HEK293 (cell line): ENCODE measurements around the gene CPEB3.

Source experiments
- GLIS1 ChIP-seq: fragments of 450-650 bp; formaldehyde crosslinking; IDR thresholded peaks from 2 replicates; pipeline ENCODE4 v1.5.1; 2016; ENCODE audit warnings: missing biosample characterization, missing genetic modification characterization
- KLF7 ChIP-seq: fragments of 450-650 bp; formaldehyde crosslinking; IDR thresholded peaks from 2 replicates; pipeline ENCODE4 v1.5.1; 2016; ENCODE audit warnings: missing biosample characterization, missing genetic modification characterization, borderline replicate concordance
- MEIS1 ChIP-seq: sonication (generic); formaldehyde crosslinking; IDR thresholded peaks from 2 replicates; pipeline ENCODE4 v1.8.1; 2022; ENCODE audit warnings: missing genetic modification reagents, mild to moderate bottlenecking, borderline replicate concordance
- PRDM1 ChIP-seq: fragments of 450-650 bp; formaldehyde crosslinking; IDR thresholded peaks from 2 replicates; pipeline ENCODE4; 2016; ENCODE audit warnings: missing biosample characterization, missing genetic modification characterization
- SALL2 ChIP-seq: fragments of 450-650 bp; formaldehyde crosslinking; IDR thresholded peaks from 2 replicates; pipeline ENCODE4 v1.5.0; 2017; ENCODE audit warnings: missing biosample characterization, mild to moderate bottlenecking, missing genetic modification characterization, borderline replicate concordance
- ZBTB1 ChIP-seq: fragments of 450-650 bp; formaldehyde crosslinking; IDR thresholded peaks from 2 replicates; pipeline ENCODE4 v1.5.1; 2016; ENCODE audit warnings: missing biosample characterization, missing genetic modification characterization
- ZBTB8A ChIP-seq: fragments of 450-650 bp; formaldehyde crosslinking; IDR thresholded peaks from 2 replicates; pipeline ENCODE4 v1.5.1; 2016; ENCODE audit warnings: missing biosample characterization, missing genetic modification characterization
- ZFP3 ChIP-seq: fragments of 450-650 bp; formaldehyde crosslinking; IDR thresholded peaks from 2 replicates; pipeline ENCODE4 v1.5.1; 2016; ENCODE audit warnings: low read depth, missing biosample characterization, missing genetic modification characterization
- ZNF174 ChIP-seq: fragments of 450-650 bp; formaldehyde crosslinking; IDR thresholded peaks from 2 replicates; pipeline ENCODE4 v1.5.0; 2017; ENCODE audit warnings: missing biosample characterization, mild to moderate bottlenecking, missing genetic modification characterization
- ZNF24 ChIP-seq: fragments of 450-650 bp; formaldehyde crosslinking; IDR thresholded peaks from 2 replicates; pipeline ENCODE4 v1.5.1; 2016; ENCODE audit warnings: missing biosample characterization, missing genetic modification characterization
- ZNF266 ChIP-seq: fragments of 450-650 bp; formaldehyde crosslinking; IDR thresholded peaks from 2 replicates; pipeline ENCODE4 v1.5.1; 2016; ENCODE audit warnings: missing biosample characterization, missing genetic modification characterization, low read depth
- ZNF335 ChIP-seq: fragments of 450-650 bp; formaldehyde crosslinking; conservative IDR thresholded peaks from 2 replicates; pipeline ENCODE4 v1.5.1; 2016; ENCODE audit warnings: missing biosample characterization, missing genetic modification characterization
- ZNF391 ChIP-seq: fragments of 450-650 bp; formaldehyde crosslinking; IDR thresholded peaks from 2 replicates; pipeline ENCODE4 v1.5.1; 2016; ENCODE audit warnings: low read depth, missing biosample characterization, missing genetic modification characterization, borderline replicate concordance
- ZNF530 ChIP-seq: fragments of 450-650 bp; formaldehyde crosslinking; IDR thresholded peaks from 2 replicates; pipeline ENCODE4 v1.5.1; 2016; ENCODE audit warnings: low read depth, missing biosample characterization, missing genetic modification characterization
- ZNF670 ChIP-seq: fragments of 450-650 bp; formaldehyde crosslinking; IDR thresholded peaks from 2 replicates; pipeline ENCODE4 v1.5.1; 2016; ENCODE audit warnings: missing biosample characterization, missing genetic modification characterization, low read depth
- ZNF792 ChIP-seq: fragments of 450-650 bp; formaldehyde crosslinking; IDR thresholded peaks from 2 replicates; pipeline ENCODE4 v1.5.1; 2016; ENCODE audit warnings: missing biosample characterization, missing genetic modification characterization
- ZNF837 ChIP-seq: fragments of 450-650 bp; formaldehyde crosslinking; IDR thresholded peaks from 2 replicates; pipeline ENCODE4 v1.5.1; 2016; ENCODE audit warnings: missing biosample characterization, missing genetic modification characterization
- TF ChIP-seq, protein P1 (sequence below): fragments of 450-650 bp; formaldehyde crosslinking; IDR thresholded peaks from 2 replicates; pipeline ENCODE4 v1.5.1; 2016; ENCODE audit warnings: missing biosample characterization, missing genetic modification characterization
- TF ChIP-seq, protein P2 (sequence below): fragments of 450-650 bp; formaldehyde crosslinking; IDR thresholded peaks from 2 replicates; pipeline ENCODE4 v1.5.1; 2016; ENCODE audit warnings: missing biosample characterization, missing genetic modification characterization
- TF ChIP-seq, protein P3 (sequence below): fragments of 450-650 bp; formaldehyde crosslinking; optimal IDR thresholded peaks from 2 replicates; pipeline ENCODE3; 2016; ENCODE audit warnings: missing biosample characterization, mild to moderate bottlenecking, missing genetic modification characterization
- TF ChIP-seq, protein P4 (sequence below): fragments of 450-650 bp; formaldehyde crosslinking; IDR thresholded peaks from 2 replicates; pipeline ENCODE4 v1.5.1; 2016; ENCODE audit warnings: missing biosample characterization, missing genetic modification characterization, borderline replicate concordance
- TF ChIP-seq, protein P5 (sequence below): fragments of 450-650 bp; formaldehyde crosslinking; conservative IDR thresholded peaks from 2 replicates; pipeline ENCODE4 v1.5.1; 2016; ENCODE audit warnings: low read depth, missing biosample characterization, missing genetic modification characterization
- TF ChIP-seq, protein P6 (sequence below): fragments of 450-650 bp; formaldehyde crosslinking; IDR thresholded peaks from 2 replicates; pipeline ENCODE4 v1.5.1; 2017; ENCODE audit warnings: missing biosample characterization, missing genetic modification characterization

CPEB3 gene

DNA sequence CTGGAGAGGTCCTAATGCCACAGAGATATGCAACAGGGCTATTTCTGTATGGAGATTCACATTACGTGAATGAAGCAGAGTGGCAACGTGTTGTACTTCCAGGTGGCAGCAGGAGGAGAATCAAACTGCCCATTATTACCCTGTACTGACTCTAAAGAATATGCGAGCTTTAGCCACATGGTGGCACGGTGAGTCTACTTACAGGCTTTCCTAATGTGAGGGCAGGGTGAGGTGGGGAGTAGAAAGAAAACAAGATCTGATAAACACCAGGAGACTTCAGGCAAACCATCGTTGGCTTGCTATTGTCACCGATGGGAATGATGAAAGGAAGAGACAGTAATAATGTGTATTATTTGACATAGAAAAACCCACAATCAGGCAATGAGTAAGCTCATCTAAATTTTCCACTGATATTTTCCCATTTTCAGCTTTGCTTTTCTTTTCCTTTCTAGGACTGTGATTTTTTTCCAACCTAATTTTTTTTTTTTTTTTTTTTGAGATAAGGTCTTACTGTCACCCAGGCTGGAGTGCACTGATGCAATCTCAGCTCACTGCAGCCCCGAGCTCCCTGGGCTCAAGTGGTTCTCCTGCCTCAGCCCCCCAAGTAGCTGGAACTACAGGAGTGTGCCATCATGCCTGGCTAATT is 203.0 kb downstream of the CPEB3 start (continued):
- TF ChIP-seq, protein P1, sequence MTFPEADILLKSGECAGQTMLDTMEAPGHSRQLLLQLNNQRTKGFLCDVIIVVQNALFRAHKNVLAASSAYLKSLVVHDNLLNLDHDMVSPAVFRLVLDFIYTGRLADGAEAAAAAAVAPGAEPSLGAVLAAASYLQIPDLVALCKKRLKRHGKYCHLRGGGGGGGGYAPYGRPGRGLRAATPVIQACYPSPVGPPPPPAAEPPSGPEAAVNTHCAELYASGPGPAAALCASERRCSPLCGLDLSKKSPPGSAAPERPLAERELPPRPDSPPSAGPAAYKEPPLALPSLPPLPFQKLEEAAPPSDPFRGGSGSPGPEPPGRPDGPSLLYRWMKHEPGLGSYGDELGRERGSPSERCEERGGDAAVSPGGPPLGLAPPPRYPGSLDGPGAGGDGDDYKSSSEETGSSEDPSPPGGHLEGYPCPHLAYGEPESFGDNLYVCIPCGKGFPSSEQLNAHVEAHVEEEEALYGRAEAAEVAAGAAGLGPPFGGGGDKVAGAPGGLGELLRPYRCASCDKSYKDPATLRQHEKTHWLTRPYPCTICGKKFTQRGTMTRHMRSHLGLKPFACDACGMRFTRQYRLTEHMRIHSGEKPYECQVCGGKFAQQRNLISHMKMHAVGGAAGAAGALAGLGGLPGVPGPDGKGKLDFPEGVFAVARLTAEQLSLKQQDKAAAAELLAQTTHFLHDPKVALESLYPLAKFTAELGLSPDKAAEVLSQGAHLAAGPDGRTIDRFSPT (tag by site-specific recombination): no peak
- TF ChIP-seq GLIS1: peak; percentile 73
- TF ChIP-seq SALL2: no peak
- no peak for TF ChIP-seq ZNF174 (tag by site-specific recombination)
- no peak for TF ChIP-seq ZNF670 (tag by site-specific recombination)
- TF ChIP-seq ZNF391: no peak
- no peak for TF ChIP-seq ZBTB1 (tag by site-specific recombination)
- TF ChIP-seq MEIS1 (CRISPR knock-in tag): no peak
- TF ChIP-seq, protein P2, sequence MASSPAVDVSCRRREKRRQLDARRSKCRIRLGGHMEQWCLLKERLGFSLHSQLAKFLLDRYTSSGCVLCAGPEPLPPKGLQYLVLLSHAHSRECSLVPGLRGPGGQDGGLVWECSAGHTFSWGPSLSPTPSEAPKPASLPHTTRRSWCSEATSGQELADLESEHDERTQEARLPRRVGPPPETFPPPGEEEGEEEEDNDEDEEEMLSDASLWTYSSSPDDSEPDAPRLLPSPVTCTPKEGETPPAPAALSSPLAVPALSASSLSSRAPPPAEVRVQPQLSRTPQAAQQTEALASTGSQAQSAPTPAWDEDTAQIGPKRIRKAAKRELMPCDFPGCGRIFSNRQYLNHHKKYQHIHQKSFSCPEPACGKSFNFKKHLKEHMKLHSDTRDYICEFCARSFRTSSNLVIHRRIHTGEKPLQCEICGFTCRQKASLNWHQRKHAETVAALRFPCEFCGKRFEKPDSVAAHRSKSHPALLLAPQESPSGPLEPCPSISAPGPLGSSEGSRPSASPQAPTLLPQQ (tag by site-specific recombination): 0 out of 2 replicates have a peak, but pooled peaks have one; percentile 25
- TF ChIP-seq ZNF335 (tag by site-specific recombination): peak; percentile 88
- TF ChIP-seq KLF7 (tag by site-specific recombination): no peak
- no peak for TF ChIP-seq ZNF792 (tag by site-specific recombination)
- peak; percentile 63 for TF ChIP-seq PRDM1 (tag by site-specific recombination)
- no peak for TF ChIP-seq ZNF266
- TF ChIP-seq, protein P3, sequence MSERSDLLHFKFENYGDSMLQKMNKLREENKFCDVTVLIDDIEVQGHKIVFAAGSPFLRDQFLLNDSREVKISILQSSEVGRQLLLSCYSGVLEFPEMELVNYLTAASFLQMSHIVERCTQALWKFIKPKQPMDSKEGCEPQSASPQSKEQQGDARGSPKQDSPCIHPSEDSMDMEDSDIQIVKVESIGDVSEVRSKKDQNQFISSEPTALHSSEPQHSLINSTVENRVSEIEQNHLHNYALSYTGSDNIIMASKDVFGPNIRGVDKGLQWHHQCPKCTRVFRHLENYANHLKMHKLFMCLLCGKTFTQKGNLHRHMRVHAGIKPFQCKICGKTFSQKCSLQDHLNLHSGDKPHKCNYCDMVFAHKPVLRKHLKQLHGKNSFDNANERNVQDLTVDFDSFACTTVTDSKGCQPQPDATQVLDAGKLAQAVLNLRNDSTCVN (tag by site-specific recombination): no peak
- TF ChIP-seq, protein P4, sequence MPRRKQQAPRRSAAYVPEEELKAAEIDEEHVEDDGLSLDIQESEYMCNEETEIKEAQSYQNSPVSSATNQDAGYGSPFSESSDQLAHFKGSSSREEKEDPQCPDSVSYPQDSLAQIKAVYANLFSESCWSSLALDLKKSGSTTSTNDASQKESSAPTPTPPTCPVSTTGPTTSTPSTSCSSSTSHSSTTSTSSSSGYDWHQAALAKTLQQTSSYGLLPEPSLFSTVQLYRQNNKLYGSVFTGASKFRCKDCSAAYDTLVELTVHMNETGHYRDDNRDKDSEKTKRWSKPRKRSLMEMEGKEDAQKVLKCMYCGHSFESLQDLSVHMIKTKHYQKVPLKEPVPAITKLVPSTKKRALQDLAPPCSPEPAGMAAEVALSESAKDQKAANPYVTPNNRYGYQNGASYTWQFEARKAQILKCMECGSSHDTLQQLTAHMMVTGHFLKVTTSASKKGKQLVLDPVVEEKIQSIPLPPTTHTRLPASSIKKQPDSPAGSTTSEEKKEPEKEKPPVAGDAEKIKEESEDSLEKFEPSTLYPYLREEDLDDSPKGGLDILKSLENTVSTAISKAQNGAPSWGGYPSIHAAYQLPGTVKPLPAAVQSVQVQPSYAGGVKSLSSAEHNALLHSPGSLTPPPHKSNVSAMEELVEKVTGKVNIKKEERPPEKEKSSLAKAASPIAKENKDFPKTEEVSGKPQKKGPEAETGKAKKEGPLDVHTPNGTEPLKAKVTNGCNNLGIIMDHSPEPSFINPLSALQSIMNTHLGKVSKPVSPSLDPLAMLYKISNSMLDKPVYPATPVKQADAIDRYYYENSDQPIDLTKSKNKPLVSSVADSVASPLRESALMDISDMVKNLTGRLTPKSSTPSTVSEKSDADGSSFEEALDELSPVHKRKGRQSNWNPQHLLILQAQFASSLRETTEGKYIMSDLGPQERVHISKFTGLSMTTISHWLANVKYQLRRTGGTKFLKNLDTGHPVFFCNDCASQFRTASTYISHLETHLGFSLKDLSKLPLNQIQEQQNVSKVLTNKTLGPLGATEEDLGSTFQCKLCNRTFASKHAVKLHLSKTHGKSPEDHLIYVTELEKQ (tag by site-specific recombination): no peak
- TF ChIP-seq ZNF24: peak; percentile 57; the same call in 1 of the 2 replicates
- no peak for TF ChIP-seq ZBTB8A (tag by site-specific recombination)
- TF ChIP-seq, protein P5, sequence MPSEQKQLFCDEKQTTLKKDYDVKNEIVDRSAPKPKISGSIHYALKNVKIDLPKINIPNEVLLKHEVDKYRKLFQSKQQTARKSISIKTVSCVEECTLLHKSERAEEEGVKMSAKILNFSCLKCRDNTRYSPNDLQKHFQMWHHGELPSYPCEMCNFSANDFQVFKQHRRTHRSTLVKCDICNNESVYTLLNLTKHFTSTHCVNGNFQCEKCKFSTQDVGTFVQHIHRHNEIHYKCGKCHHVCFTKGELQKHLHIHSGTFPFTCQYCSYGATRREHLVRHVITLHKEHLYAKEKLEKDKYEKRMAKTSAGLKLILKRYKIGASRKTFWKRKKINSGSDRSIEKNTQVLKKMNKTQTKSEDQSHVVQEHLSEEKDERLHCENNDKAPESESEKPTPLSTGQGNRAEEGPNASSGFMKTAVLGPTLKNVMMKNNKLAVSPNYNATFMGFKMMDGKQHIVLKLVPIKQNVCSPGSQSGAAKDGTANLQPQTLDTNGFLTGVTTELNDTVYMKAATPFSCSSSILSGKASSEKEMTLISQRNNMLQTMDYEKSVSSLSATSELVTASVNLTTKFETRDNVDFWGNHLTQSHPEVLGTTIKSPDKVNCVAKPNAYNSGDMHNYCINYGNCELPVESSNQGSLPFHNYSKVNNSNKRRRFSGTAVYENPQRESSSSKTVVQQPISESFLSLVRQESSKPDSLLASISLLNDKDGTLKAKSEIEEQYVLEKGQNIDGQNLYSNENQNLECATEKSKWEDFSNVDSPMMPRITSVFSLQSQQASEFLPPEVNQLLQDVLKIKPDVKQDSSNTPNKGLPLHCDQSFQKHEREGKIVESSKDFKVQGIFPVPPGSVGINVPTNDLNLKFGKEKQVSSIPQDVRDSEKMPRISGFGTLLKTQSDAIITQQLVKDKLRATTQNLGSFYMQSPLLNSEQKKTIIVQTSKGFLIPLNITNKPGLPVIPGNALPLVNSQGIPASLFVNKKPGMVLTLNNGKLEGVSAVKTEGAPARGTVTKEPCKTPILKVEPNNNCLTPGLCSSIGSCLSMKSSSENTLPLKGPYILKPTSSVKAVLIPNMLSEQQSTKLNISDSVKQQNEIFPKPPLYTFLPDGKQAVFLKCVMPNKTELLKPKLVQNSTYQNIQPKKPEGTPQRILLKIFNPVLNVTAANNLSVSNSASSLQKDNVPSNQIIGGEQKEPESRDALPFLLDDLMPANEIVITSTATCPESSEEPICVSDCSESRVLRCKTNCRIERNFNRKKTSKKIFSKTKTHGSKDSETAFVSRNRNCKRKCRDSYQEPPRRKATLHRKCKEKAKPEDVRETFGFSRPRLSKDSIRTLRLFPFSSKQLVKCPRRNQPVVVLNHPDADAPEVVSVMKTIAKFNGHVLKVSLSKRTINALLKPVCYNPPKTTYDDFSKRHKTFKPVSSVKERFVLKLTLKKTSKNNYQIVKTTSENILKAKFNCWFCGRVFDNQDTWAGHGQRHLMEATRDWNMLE (tag by site-specific recombination): no peak
- no peak for TF ChIP-seq ZNF837 (tag by site-specific recombination)
- TF ChIP-seq, protein P6, sequence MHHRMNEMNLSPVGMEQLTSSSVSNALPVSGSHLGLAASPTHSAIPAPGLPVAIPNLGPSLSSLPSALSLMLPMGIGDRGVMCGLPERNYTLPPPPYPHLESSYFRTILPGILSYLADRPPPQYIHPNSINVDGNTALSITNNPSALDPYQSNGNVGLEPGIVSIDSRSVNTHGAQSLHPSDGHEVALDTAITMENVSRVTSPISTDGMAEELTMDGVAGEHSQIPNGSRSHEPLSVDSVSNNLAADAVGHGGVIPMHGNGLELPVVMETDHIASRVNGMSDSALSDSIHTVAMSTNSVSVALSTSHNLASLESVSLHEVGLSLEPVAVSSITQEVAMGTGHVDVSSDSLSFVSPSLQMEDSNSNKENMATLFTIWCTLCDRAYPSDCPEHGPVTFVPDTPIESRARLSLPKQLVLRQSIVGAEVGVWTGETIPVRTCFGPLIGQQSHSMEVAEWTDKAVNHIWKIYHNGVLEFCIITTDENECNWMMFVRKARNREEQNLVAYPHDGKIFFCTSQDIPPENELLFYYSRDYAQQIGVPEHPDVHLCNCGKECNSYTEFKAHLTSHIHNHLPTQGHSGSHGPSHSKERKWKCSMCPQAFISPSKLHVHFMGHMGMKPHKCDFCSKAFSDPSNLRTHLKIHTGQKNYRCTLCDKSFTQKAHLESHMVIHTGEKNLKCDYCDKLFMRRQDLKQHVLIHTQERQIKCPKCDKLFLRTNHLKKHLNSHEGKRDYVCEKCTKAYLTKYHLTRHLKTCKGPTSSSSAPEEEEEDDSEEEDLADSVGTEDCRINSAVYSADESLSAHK (tag by site-specific recombination): no peak
- TF ChIP-seq ZFP3: no peak
- TF ChIP-seq ZNF530 (tag by site-specific recombination): no peak
